Astrocyte (in vitro differentiated cells and primary cell): ENCODE data around the gene DUSP1.

Experiments used
- CTCF ChIP-seq: IDR thresholded peaks from 2 replicates; pipeline ENCODE4 v1.5.1; 2011; ENCODE audit warnings: low read depth, mild to moderate bottlenecking, inconsistent platforms, low read length, moderate library complexity; ENCODE audit not compliant: insufficient read depth
- EZH2 ChIP-seq: IDR thresholded peaks from 2 replicates; pipeline ENCODE4 v1.6.1; 2012; ENCODE audit warnings: mild to moderate bottlenecking, low read length, inconsistent platforms; ENCODE audit not compliant: insufficient read depth

GRCh38 chr5:172789687-172790495, 18.9 kb upstream of the DUSP1 start:
- TF ChIP-seq CTCF (no peak), EZH2 (no peak)
